Skeletal muscle satellite cell (primary cell): ENCODE data around the gene PRSS48.
"Not testable (repeated sequence)": the region's sequence is repeated elsewhere in the genome, so short reads cannot be mapped to it uniquely, and the experiment has no call there.

Experiments
- H3K27me3 ChIP-seq: 2 replicates; pipeline ENCODE4 v1.7.0; 2013; ENCODE audit warnings: low read length; ENCODE audit not compliant: control insufficient read depth, insufficient read depth
- H3K36me3 ChIP-seq: 2 replicates; pipeline ENCODE4 v1.7.0; 2013; ENCODE audit warnings: mild to moderate bottlenecking, control low read depth, low read length; ENCODE audit not compliant: insufficient read depth
- H3K4me1 ChIP-seq: 2 replicates; pipeline ENCODE4 v1.7.0; 2013; ENCODE audit warnings: low read length; ENCODE audit not compliant: control insufficient read depth, insufficient read depth
- H3K4me2 ChIP-seq: 2 replicates; pipeline ENCODE4 v1.7.0; 2013; ENCODE audit warnings: mild to moderate bottlenecking, low read length
- H3K4me3 ChIP-seq: 2 replicates; pipeline ENCODE4 v1.7.0; 2013; ENCODE audit warnings: low read length
- H3K9ac ChIP-seq: 2 replicates; pipeline ENCODE4 v1.7.0; 2013; ENCODE audit warnings: mild to moderate bottlenecking, low read depth, low read length, moderate library complexity
- H3K9me3 ChIP-seq: replicated peaks from 2 replicates; pipeline ENCODE4 v1.7.0; 2013; ENCODE audit warnings: mild to moderate bottlenecking, control low read depth, low read length

Gene PRSS48

GRCh38 chr4:151246742-151247141 is 30.2 kb upstream of the PRSS48 start:
- H3K4me1 ChIP-seq: no peaks in the 10 kb centered on the region
- H3K4me2 ChIP-seq: no peak overlapping the region
- no peak overlapping the region for H3K4me3 ChIP-seq
- no peaks in the 10 kb centered on the region for H3K36me3 ChIP-seq
- no peak overlapping the region for H3K9ac ChIP-seq
- no peaks in the 10 kb centered on the region for H3K27me3 ChIP-seq
- H3K9me3 ChIP-seq: no peaks in the 10 kb centered on the region

- no peak overlapping the region for H3K9ac ChIP-seq
These were observed 29.6 kb upstream of the PRSS48 start for GRCh38 chr4:151247395-151247794.

GRCh38 chr4:151248519-151248918 is 28.4 kb upstream of the PRSS48 start:
- H3K4me1 ChIP-seq: peaks cover 8% of the 10 kb centered on the region
- H3K9ac ChIP-seq: no peak overlapping the region
- H3K36me3 ChIP-seq: no peaks in the 10 kb centered on the region
- no peak overlapping the region for H3K4me2 ChIP-seq
- no peak overlapping the region for H3K4me3 ChIP-seq
- H3K27me3 ChIP-seq: no peaks in the 10 kb centered on the region
- no peaks in the 10 kb centered on the region for H3K9me3 ChIP-seq

More at GRCh38 chr4:151247395-151247794, 29.6 kb upstream of the PRSS48 start:
- Histone ChIP-seq H3K9me3 (no peaks in the 10 kb centered on the region), H3K36me3 (no peaks in the 10 kb centered on the region), H3K27me3 (no peaks in the 10 kb centered on the region), H3K4me2 (no peak overlapping the region), H3K4me3 (no peak overlapping the region), H3K4me1 (peaks cover 6% of the 10 kb centered on the region)

- peaks cover 8% of the 10 kb centered on the region for H3K4me1 ChIP-seq
- H3K9ac ChIP-seq: no peak overlapping the region
- no peak overlapping the region for H3K4me2 ChIP-seq
- no peaks in the 10 kb centered on the region for H3K9me3 ChIP-seq
- H3K36me3 ChIP-seq: no peaks in the 10 kb centered on the region
- H3K27me3 ChIP-seq: no peaks in the 10 kb centered on the region
- H3K4me3 ChIP-seq: no peak overlapping the region
These were observed 26.3 kb upstream of the PRSS48 start for GRCh38 chr4:151250706-151251105.

GRCh38 chr4:151251603-151252304 is 25.2 kb upstream of the PRSS48 start:
- Histone ChIP-seq H3K9ac (no peak overlapping the region), H3K36me3 (no peaks in the 10 kb centered on the region), H3K9me3 (no peaks in the 10 kb centered on the region), H3K27me3 (no peaks in the 10 kb centered on the region), H3K4me1 (peaks cover 8% of the 10 kb centered on the region), H3K4me3 (no peak overlapping the region), H3K4me2 (no peak overlapping the region)

- not testable (repeated sequence) for H3K36me3 ChIP-seq, H3K4me1 ChIP-seq, H3K4me3 ChIP-seq, H3K9me3 ChIP-seq, H3K27me3 ChIP-seq, H3K9ac ChIP-seq, H3K4me2 ChIP-seq
These were observed 21.7 kb upstream of the PRSS48 start for GRCh38 chr4:151255226-151255625.

GRCh38 chr4:151255680-151256079 is 21.3 kb upstream of the PRSS48 start:
- H3K36me3 ChIP-seq, H3K9ac ChIP-seq, H3K9me3 ChIP-seq, H3K4me1 ChIP-seq, H3K4me2 ChIP-seq, H3K4me3 ChIP-seq, H3K27me3 ChIP-seq: not testable (repeated sequence)

- H3K4me1 ChIP-seq: peaks cover 8% of the 10 kb centered on the region
- H3K4me3 ChIP-seq: no peak overlapping the region
- H3K4me2 ChIP-seq: no peak overlapping the region
- H3K27me3 ChIP-seq: no peaks in the 10 kb centered on the region
- no peaks in the 10 kb centered on the region for H3K36me3 ChIP-seq
- H3K9ac ChIP-seq: no peak overlapping the region
- H3K9me3 ChIP-seq: no peaks in the 10 kb centered on the region
These were observed 20.8 kb upstream of the PRSS48 start for GRCh38 chr4:151256134-151256533.

- Histone ChIP-seq H3K27me3 (no peaks in the 10 kb centered on the region), H3K4me2 (no peak overlapping the region), H3K4me3 (no peak overlapping the region), H3K9me3 (no peaks in the 10 kb centered on the region), H3K36me3 (no peaks in the 10 kb centered on the region), H3K4me1 (no peaks in the 10 kb centered on the region), H3K9ac (no peak overlapping the region)
These were observed 19.3 kb upstream of the PRSS48 start for GRCh38 chr4:151257704-151258103.

- no peak overlapping the region for H3K4me3 ChIP-seq
- H3K4me1 ChIP-seq: no peaks in the 10 kb centered on the region
- H3K4me2 ChIP-seq: no peak overlapping the region
- H3K36me3 ChIP-seq: no peaks in the 10 kb centered on the region
- H3K9ac ChIP-seq: no peak overlapping the region
- no peaks in the 10 kb centered on the region for H3K27me3 ChIP-seq
- H3K9me3 ChIP-seq: no peaks in the 10 kb centered on the region
These were observed 17.2 kb upstream of the PRSS48 start for GRCh38 chr4:151259752-151260151.

- no peak overlapping the region for H3K4me2 ChIP-seq
- no peak overlapping the region for H3K4me3 ChIP-seq
- no peaks in the 10 kb centered on the region for H3K27me3 ChIP-seq
- H3K4me1 ChIP-seq: no peaks in the 10 kb centered on the region
- H3K9ac ChIP-seq: no peak overlapping the region
- H3K36me3 ChIP-seq: no peaks in the 10 kb centered on the region
- H3K9me3 ChIP-seq: no peaks in the 10 kb centered on the region
These were observed 16.4 kb upstream of the PRSS48 start for GRCh38 chr4:151260526-151260925.

- Histone ChIP-seq H3K4me2 (no peak overlapping the region), H3K36me3 (no peaks in the 10 kb centered on the region), H3K9me3 (no peaks in the 10 kb centered on the region), H3K9ac (no peak overlapping the region), H3K4me1 (peaks cover 6% of the 10 kb centered on the region), H3K4me3 (no peak overlapping the region), H3K27me3 (no peaks in the 10 kb centered on the region)
These were observed 13.5 kb upstream of the PRSS48 start for GRCh38 chr4:151263455-151263854.
